Middle frontal gyrus (tissue), 1 donor: ENCODE measurements around the gene WDR73.
"Not testable (repeated sequence)": the region's sequence is repeated elsewhere in the genome, so short reads cannot be mapped to it uniquely, and the experiment has no call there.

Experiments
- DNase-seq: peaks from one replicate; pipeline ENCODE4 v3.0.0-alpha.2; 2015; ENCODE audit warnings: low spot score; ENCODE audit errors: extremely low spot score

Gene WDR73

DNA sequence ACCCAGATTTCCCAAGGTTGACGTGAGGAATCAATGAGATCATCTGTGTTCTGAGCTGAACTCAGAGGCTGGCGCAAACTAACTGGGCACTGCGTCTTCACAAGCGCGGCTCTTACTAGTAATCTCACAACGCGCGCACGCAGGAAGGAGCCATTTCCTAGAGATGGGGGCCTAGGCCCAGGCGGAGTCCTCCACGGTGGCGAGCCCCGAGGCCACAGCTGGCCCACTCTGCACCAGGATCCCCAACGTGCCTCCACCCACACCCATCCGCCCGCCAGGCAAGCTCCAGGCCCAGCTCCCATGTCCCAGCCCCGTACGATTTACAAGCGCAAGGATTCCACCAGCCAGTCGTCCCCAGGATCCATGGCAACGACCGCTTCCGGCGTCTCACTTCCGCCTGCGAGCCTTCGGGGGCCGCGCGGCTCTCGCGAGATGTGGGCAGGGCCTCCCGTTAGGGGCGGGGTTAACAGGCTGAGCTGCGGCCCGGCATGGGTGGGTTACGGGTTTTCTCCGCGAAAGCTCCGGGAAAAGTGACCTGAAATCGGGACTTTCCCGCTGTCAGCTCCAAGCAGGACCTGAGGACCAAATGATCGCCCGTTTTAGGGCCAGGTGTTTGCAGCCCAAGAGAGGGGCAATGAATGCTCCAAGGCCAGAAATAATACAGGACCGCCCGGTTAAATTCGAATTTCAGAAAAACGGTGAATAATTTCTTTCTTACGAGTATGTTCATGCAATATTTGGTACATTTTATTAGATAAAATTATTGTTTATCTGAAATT lies at the start of gene WDR73:
Gene WDR73 (minus strand): TSS at position 374 of the 779 bp plus-strand sequence. CDS start 9 bp downstream, at position 365.
- peak; percentile 96 for DNase-seq

DNA sequence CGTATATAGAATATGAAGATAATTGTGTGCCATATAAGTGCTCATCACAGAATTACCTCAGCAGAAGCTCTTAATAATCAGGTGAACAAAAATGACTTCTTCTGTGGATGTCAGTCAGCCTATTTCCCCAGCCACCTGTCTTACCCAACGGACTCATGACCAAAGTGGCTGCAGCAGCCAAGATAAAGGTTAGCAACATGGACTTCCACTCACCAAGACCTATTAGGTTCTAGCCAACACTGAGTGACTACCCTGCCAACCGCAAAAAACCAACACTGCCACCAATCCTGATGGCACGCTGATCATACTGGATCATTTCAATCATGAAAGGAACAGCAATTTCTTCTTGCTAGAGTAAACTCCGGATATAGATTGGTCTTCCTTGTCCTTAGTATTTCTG lies 49.7 kb upstream of the WDR73 start:
- no peak for DNase-seq

DNA sequence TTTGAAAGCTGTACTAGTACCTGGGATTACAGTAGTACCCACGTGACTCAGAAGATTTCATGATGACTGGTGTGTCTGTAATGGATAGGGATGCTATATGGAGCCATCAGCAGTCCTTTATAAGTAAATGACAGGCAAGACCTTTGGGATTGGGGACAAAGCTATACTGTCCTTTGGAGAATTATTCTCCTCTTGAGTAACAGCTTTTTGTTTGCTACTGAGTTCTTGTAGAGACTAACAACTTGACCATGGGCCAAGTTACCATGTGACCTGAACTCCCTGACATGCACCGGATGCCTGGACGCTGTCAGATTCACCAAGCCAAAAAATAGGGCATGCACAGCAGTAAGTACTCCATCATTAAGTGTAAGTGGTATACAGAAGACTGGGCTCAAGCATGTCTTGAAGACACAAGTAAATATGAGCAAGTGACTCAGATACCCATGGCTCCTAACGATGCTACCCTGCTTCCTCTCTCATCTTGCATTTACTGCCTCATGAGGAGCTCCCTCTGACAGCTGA lies 48.9 kb upstream of the WDR73 start:
- no peak for DNase-seq

- DNase-seq: no peak
These were observed 45.6 kb upstream of the WDR73 start for GRCh38 chr15:84699538-84700191.

GRCh38 chr15:84697236-84697990 lies 43.3 kb upstream of the WDR73 start:
- no peak for DNase-seq

GRCh38 chr15:84696757-84697156 lies 42.7 kb upstream of the WDR73 start:
- no peak for DNase-seq

DNA sequence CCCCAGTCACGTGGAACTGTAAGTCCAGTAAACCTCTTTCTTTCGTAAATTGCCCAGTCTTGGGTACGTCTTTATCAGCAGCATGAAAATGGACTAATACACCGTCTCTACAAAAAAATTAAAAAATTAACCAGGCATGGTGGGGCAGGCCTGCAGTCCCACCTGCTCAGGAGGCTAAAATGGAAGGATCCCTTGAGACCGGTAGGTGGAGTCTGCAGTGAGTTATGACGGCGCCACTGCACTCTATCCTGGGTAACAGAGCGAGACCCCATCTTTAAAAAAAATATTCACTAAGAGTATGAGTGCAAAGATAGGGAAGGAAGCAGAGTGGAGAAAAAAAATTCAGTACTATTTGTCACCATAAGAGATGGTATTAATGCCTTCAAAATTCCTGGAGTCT lies 36.3 kb upstream of the WDR73 start:
- no peak for DNase-seq

GRCh38 chr15:84689858-84690257 lies 35.8 kb upstream of the WDR73 start:
- DNase-seq: no peak

DNA sequence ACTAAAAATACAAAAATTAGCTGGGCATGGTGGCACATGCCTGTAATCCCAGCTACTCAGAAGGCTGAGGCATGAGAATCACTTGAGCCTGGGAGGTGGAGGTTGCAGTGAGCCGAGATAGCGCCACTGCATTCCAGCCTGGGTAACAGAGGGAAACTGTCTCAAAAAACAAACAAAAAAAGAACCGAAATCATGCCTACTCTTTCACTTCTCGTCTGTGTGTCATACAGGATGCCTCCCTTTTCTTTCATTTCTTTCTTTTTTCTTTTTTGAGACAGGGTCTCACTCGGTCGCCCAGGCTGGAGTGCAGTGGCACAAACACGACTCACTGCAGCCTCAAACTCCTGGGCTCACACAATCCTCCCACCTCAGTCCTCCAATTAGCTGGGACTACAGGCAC lies 32.4 kb upstream of the WDR73 start:
- DNase-seq: not testable (repeated sequence)

- DNase-seq: no peak
These were observed 31.2 kb upstream of the WDR73 start for GRCh38 chr15:84685304-84685703.

- DNase-seq: no peak
These were observed 30.0 kb upstream of the WDR73 start for GRCh38 chr15:84684092-84684491.

- no peak for DNase-seq
These were observed 27.7 kb upstream of the WDR73 start for GRCh38 chr15:84681831-84682230.

DNA sequence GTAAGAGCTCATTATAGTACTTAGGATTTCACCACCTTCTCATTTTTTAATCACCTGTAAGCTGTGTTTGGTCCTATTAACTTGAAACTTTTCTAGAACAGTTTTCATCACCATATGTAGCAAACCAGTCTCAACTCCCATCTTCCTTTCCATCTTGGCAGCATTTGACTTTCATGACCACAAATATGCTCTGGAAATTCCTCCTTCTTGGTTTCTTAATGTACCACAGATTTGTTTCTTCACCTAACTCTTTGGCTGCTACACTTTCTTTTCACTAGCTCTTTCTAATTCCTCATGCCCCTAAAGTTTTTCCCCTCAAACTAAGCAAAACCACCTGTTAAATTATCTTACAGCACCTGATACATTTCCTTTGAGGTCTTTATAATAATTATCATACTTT lies 17.1 kb upstream of the WDR73 start:
- no peak for DNase-seq

GRCh38 chr15:84669726-84670125 lies 15.6 kb upstream of the WDR73 start:
- DNase-seq: no peak

DNA sequence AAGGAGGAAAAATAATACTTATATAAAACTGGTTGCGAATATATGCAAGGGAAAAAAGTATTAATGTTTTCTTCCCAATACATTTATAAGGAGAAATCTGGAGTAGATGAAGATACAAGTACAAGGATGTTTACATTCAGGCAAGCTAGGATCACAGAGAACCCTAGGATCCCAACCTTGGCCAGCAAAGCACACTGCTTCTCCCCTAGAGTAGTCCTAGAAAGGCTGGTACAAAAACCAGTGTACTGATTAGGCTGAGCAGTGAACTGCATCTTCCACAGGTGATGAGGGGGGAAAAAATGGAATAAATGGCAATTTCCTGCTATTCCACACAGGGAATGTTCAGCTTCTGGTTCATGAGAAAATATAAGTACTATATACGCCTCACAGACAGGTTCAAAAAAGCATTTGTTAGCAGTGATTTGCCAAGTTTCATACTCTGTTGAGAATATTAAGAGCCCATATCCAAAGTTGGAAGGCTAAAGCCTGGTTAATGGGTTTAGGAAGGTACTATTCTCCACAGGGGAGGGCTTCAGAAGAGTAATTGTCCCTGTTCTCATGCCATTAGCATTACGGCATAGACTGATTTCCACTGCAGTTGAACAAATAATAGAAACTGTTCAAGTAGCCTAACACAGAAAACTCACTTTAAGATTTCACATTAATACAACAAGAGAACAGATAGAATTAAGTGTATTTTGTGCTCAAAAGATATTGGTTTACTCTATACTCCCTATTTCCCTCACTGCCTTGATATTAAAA lies 14.3 kb upstream of the WDR73 start:
- DNase-seq: no peak

DNA sequence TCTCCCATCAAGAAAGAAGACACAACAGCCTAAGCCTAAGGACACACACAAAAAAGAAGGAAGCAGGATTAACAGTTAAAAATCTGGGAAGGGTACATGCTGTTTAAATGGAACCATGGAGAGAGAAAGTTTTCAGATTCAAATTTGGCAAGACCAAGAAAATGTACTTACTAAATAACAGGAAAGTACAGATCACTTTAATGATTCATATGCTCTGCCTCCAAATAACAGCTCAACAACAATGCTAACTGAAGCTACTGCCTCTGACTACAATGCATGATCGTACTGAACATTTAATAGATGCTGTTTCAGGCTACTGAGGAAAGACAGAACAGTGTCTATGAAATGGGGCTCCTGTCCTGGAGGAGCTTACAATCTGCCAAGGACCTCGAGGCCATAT lies 12.3 kb upstream of the WDR73 start:
- DNase-seq: no peak

- DNase-seq: no peak
These were observed 6.9 kb upstream of the WDR73 start for GRCh38 chr15:84661001-84661400.

DNA sequence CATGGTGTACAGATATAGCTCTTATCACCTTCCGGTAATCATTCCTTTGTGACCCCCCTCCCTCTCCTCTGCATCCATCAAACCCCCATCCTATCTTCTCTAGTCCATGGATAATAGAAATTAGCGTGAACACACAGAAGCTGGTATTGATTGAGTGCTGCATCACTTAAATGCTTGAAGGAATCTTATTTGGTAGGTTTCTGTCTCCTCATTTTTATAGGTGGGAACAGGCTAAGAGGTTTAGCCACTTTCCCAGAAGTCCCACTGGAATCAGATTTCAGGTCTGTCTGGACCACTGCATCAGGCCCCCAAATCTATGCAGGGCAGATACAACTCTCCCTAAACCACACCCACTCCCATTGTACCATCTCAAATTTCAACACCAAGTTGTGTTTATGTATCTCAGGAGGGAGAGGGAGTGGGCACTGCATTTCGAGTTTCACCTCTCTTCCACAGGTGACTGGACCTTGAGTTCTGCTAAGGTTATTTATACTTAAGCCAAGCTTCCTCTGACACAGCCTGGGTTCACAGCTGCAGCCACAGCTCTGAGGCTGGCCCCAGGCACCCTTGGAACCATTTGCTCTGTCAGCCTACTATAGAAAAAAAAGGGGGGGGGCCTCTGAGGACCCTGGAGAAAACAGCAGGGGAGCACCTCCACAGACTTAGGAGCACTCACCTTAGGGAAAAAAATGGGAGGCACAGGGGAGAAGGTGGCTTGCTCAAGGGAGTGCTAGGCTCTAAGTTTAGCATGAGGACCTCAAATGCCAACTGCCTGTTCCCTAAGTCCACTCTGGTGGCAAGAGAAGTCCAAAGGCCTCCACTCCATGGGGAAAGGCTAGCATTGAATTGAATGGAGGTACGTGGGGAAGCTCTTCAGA lies 6.1 kb upstream of the WDR73 start:
- no peak for DNase-seq

DNA sequence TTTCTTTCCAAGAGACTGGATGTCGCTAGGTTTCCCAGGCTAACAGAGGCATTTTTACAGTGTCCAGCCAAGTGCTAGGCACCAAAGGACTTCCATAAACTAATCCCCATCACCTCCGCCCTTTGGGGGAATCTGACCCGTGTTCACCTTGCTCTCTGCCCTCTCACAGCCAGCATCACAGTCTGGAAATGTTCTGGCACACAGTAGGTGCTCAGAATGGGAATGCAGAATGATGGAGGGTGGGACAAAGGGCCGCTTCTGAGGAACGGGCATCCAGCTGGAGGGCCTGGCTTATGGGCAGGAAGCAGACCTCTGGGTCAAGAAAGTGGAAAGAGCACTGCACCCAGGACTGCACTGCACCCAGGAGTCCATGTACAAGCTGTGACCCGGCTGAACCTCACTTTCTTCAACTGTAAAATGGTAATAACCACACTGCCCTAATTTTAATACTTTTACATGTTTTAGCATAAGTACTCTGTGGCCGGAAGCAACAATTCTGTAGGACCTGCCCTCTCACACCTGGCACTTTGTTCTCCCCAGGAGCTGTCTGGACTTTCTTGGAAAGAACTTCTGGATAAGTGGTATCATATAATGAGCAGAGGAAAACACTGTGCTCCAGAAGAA lies 4.8 kb upstream of the WDR73 start:
- no peak for DNase-seq
